Neural cell (in vitro differentiated cells): ENCODE measurements around the gene IKZF1. TPM values are rescaled to one million over a fixed set of nuclear protein-coding genes. Genes with fewer than 3 reads are reported as not detected.

Source experiments
- H2AFZ ChIP-seq: fragments of 200-600, 300-800 bp; sonication (generic), shearing (Covaris generic); 2 replicates; pipeline ENCODE4 v1.6.0; 2014; ENCODE audit warnings: low read depth, mild to moderate bottlenecking, antibody characterized with exemption, low read length, moderate library complexity
- H3F3A ChIP-seq: fragments of 200-600 bp; shearing (Covaris generic); 2 replicates; pipeline ENCODE4 v1.6.1; 2016; ENCODE audit warnings: mild to moderate bottlenecking, moderate library complexity, mixed read lengths, antibody characterized with exemption, low read length; ENCODE audit not compliant: insufficient read depth, poor library complexity, severe bottlenecking
- H3K27ac ChIP-seq: fragments of 200-600, 300-800 bp; sonication (generic), shearing (Covaris generic); 2 replicates; pipeline ENCODE4 v1.5.1; 2014; ENCODE audit warnings: mild to moderate bottlenecking, low read length, moderate library complexity
- H3K27me3 ChIP-seq: fragments of 300-800, 200-600 bp; sonication (generic), shearing (Covaris generic); 2 replicates; pipeline ENCODE4 v1.6.0; 2014; ENCODE audit warnings: mild to moderate bottlenecking, low read depth, low read length, moderate library complexity; ENCODE audit not compliant: insufficient read depth
- H3K36me3 ChIP-seq: fragments of 300-800, 200-600 bp; sonication (generic), shearing (Covaris generic); 2 replicates; pipeline ENCODE4 v1.5.1; 2014; ENCODE audit warnings: mild to moderate bottlenecking, antibody characterized with exemption, low read length, moderate library complexity; ENCODE audit not compliant: insufficient read depth
- H3K4me2 ChIP-seq: fragments of 300-800, 200-600 bp; sonication (generic), shearing (Covaris generic); 2 replicates; pipeline ENCODE4 v1.6.0; 2014; ENCODE audit warnings: mild to moderate bottlenecking, low read length
- H3K4me3 ChIP-seq: fragments of 300-800, 200-600 bp; sonication (generic), shearing (Covaris generic); 2 replicates; pipeline ENCODE4 v1.5.1; 2014; ENCODE audit warnings: mild to moderate bottlenecking, low read length, moderate library complexity
- H3K79me2 ChIP-seq: fragments of 200-600 bp; shearing (Covaris generic); replicated peaks from 2 replicates; pipeline ENCODE4 v1.6.0; 2014; ENCODE audit warnings: mild to moderate bottlenecking, low read length, moderate library complexity; ENCODE audit not compliant: insufficient read depth
- H3K9ac ChIP-seq: fragments of 300-800, 200-600 bp; sonication (generic), shearing (Covaris generic); 2 replicates; pipeline ENCODE4 v1.6.1; 2016; ENCODE audit warnings: mild to moderate bottlenecking, low read length, mixed read lengths
- H3K9me2 ChIP-seq: fragments of 200-600 bp; shearing (Covaris generic); 2 replicates; pipeline ENCODE4 v1.6.1; 2016; ENCODE audit warnings: mild to moderate bottlenecking, low read length, mixed read lengths; ENCODE audit not compliant: insufficient read depth
- H3K9me3 ChIP-seq: fragments of 200-600, 300-800 bp; sonication (generic), shearing (Covaris generic); 2 replicates; pipeline ENCODE4 v1.6.1; 2016; ENCODE audit warnings: mild to moderate bottlenecking, mixed run types, low read length, moderate library complexity, mixed read lengths
- H4K20me1 ChIP-seq: fragments of 200-600 bp; shearing (Covaris generic); 2 replicates; pipeline ENCODE4 v1.6.1; 2016; ENCODE audit warnings: mild to moderate bottlenecking, mixed run types; ENCODE audit not compliant: insufficient read depth
- CTCF ChIP-seq: fragments of 450-650 bp; IDR thresholded peaks from 2 replicates; pipeline ENCODE4 v1.5.1; 2014; ENCODE audit warnings: antibody characterized with exemption, mild to moderate bottlenecking, moderate library complexity; ENCODE audit not compliant: poor library complexity, severe bottlenecking
- EP300 ChIP-seq: fragments of 450-650 bp; conservative IDR thresholded peaks from 2 replicates; pipeline ENCODE4 v1.6.1; 2014; ENCODE audit warnings: antibody characterized with exemption, mild to moderate bottlenecking, moderate library complexity; ENCODE audit not compliant: poor library complexity, severe bottlenecking
- EZH2 ChIP-seq: fragments of 200-600, 300-800 bp; shearing (Covaris generic), sonication (generic); IDR thresholded peaks from 2 replicates; pipeline ENCODE4 v1.6.1; 2014; ENCODE audit warnings: antibody characterized with exemption, low read length, borderline replicate concordance, mild to moderate bottlenecking; ENCODE audit not compliant: insufficient read depth, poor library complexity, severe bottlenecking
- MXI1 ChIP-seq: fragments of 450-650 bp; conservative IDR thresholded peaks from 2 replicates; pipeline ENCODE4 v1.6.1; 2014; ENCODE audit warnings: antibody characterized with exemption, mild to moderate bottlenecking; ENCODE audit not compliant: poor library complexity, severe bottlenecking
- POLR2AphosphoS5 ChIP-seq: IDR thresholded peaks from 2 replicates; pipeline ENCODE4 v1.6.1; 2012
- RAD21 ChIP-seq: fragments of 450-650 bp; conservative IDR thresholded peaks from 2 replicates; pipeline ENCODE4 v1.6.1; 2014; ENCODE audit warnings: antibody characterized with exemption, mild to moderate bottlenecking, moderate library complexity
- REST ChIP-seq: IDR thresholded peaks from 2 replicates; pipeline ENCODE4 v1.6.1; 2012; ENCODE audit warnings: borderline replicate concordance
- SMC3 ChIP-seq: fragments of 450-650 bp; conservative IDR thresholded peaks from 2 replicates; pipeline ENCODE4 v1.6.1; 2014; ENCODE audit warnings: antibody characterized with exemption, mild to moderate bottlenecking, moderate library complexity; ENCODE audit not compliant: poor library complexity
- TAF1 ChIP-seq: IDR thresholded peaks from 2 replicates; pipeline ENCODE4 v1.6.1; 2012; ENCODE audit warnings: low read depth
- polyA plus RNA-seq: library from polyadenylated mRNA; depleted of rRNA; stranded (reverse); fragments of >200 nt; gene quantifications from 2 replicates; pipeline ENCODE4 v1.2.3, GENCODE V29; 2014

IKZF1 gene
- polyA plus RNA-seq, 1 donor from 2014 or later: 0.24 TPM

- no peaks in the 10 kb centered on the region for H3F3A ChIP-seq
- no peak overlapping the region for H2AFZ ChIP-seq
- no peaks in the 10 kb centered on the region for H3K9me3 ChIP-seq
- H3K36me3 ChIP-seq: no peaks in the 10 kb centered on the region
- H3K4me2 ChIP-seq: no peak overlapping the region
- no peaks in the 10 kb centered on the region for H3K27me3 ChIP-seq
- H4K20me1 ChIP-seq: no peaks in the 10 kb centered on the region
- no peak for TF ChIP-seq RAD21
- TF ChIP-seq EP300: no peak
- TF ChIP-seq TAF1: no peak
- TF ChIP-seq CTCF: no peak
- no peak for TF ChIP-seq REST
- no peak for TF ChIP-seq MXI1
- TF ChIP-seq POLR2AphosphoS5: no peak
- no peak for TF ChIP-seq SMC3
- TF ChIP-seq EZH2: no peak
- no peak overlapping the region for H3K9ac ChIP-seq
- no peak overlapping the region for H3K27ac ChIP-seq
- no peaks in the 10 kb centered on the region for H3K79me2 ChIP-seq
- H3K9me2 ChIP-seq: no peaks in the 10 kb centered on the region
- no peak overlapping the region for H3K4me3 ChIP-seq
Observed at GRCh38 chr7:50324113-50324512, 19.6 kb downstream of the IKZF1 start.

GRCh38 chr7:50327443-50327842, 22.9 kb downstream of the IKZF1 start:
- no peak overlapping the region for H3K4me3 ChIP-seq
- no peaks in the 10 kb centered on the region for H3F3A ChIP-seq
- no peak for TF ChIP-seq MXI1
- no peak for TF ChIP-seq REST
- TF ChIP-seq POLR2AphosphoS5: no peak
- no peak for TF ChIP-seq EZH2
- TF ChIP-seq CTCF: no peak
- TF ChIP-seq TAF1: no peak
- no peak for TF ChIP-seq SMC3
- no peak overlapping the region for H3K9ac ChIP-seq
- H3K4me2 ChIP-seq: no peak overlapping the region
- no peaks in the 10 kb centered on the region for H3K27me3 ChIP-seq
- H3K9me3 ChIP-seq: no peaks in the 10 kb centered on the region
- no peaks in the 10 kb centered on the region for H3K36me3 ChIP-seq
- H2AFZ ChIP-seq: no peak overlapping the region
- no peak overlapping the region for H3K27ac ChIP-seq
- no peaks in the 10 kb centered on the region for H4K20me1 ChIP-seq
- no peaks in the 10 kb centered on the region for H3K9me2 ChIP-seq
- H3K79me2 ChIP-seq: no peaks in the 10 kb centered on the region
